Measurements from ENCODE around the gene SORL1.

Gene SORL1

GRCh38 chr11:121650351-121651256 lies 198.5 kb downstream of the SORL1 start:
- Histone ChIP-seq H3K36me3 (ENCODE audit: insufficient read depth) (no peaks in the 10 kb centered on the region), H3K4me1 (ENCODE audit: low read depth, poor library complexity, severe bottlenecking) (no peaks in the 10 kb centered on the region), H3K79me2 (ENCODE audit: insufficient read depth, low read depth) (no peaks in the 10 kb centered on the region), H3K27me3 (ENCODE audit: insufficient read depth, low read depth) (no peaks in the 10 kb centered on the region), H3K27ac (no peak overlapping the region), H3K4me3 (IDR thresholded peaks at IDR 0.05; ENCODE audit: insufficient read depth, low read depth, low read length) (no peak overlapping the region), H3K9ac (no peak overlapping the region), H2AFZ (ENCODE audit: low read depth) (no peak overlapping the region), H3K4me2 (no peak overlapping the region), H4K20me1 (ENCODE audit: insufficient read depth) (no peaks in the 10 kb centered on the region)
- TF ChIP-seq CTCF (conservative IDR thresholded peaks at IDR 0.05; ENCODE audit: low read depth, low read length), result no peak

- H2AFZ ChIP-seq (ENCODE audit: low read depth), result no peak overlapping the region
- H3K36me3 ChIP-seq (ENCODE audit: insufficient read depth), result no peaks in the 10 kb centered on the region
- no peak for TF ChIP-seq CTCF (conservative IDR thresholded peaks at IDR 0.05; ENCODE audit: low read depth, low read length)
- no peaks in the 10 kb centered on the region for H3K79me2 ChIP-seq (ENCODE audit: insufficient read depth, low read depth)
- H3K4me1 ChIP-seq (ENCODE audit: low read depth, poor library complexity, severe bottlenecking), result peaks cover 2% of the 10 kb centered on the region
- H3K9ac ChIP-seq, result no peak overlapping the region
- no peaks in the 10 kb centered on the region for H3K27me3 ChIP-seq (ENCODE audit: insufficient read depth, low read depth)
- no peak overlapping the region for H3K4me3 ChIP-seq (IDR thresholded peaks at IDR 0.05; ENCODE audit: insufficient read depth, low read depth, low read length)
- no peak overlapping the region for H3K27ac ChIP-seq
- H4K20me1 ChIP-seq (ENCODE audit: insufficient read depth), result no peaks in the 10 kb centered on the region
- H3K4me2 ChIP-seq, result no peak overlapping the region
Measured at GRCh38 chr11:121651257-121651605, 199.1 kb downstream of the SORL1 start.

- H3K79me2 ChIP-seq (ENCODE audit: insufficient read depth, low read depth), result no peaks in the 10 kb centered on the region
- H3K27ac ChIP-seq, result no peak overlapping the region
- TF ChIP-seq CTCF (conservative IDR thresholded peaks at IDR 0.05; ENCODE audit: low read depth, low read length), result no peak
- no peak overlapping the region for H2AFZ ChIP-seq (ENCODE audit: low read depth)
- H3K36me3 ChIP-seq (ENCODE audit: insufficient read depth), result no peaks in the 10 kb centered on the region
- H4K20me1 ChIP-seq (ENCODE audit: insufficient read depth), result no peaks in the 10 kb centered on the region
- no peaks in the 10 kb centered on the region for H3K27me3 ChIP-seq (ENCODE audit: insufficient read depth, low read depth)
- peaks cover 5% of the 10 kb centered on the region for H3K4me1 ChIP-seq (ENCODE audit: low read depth, poor library complexity, severe bottlenecking)
- no peak overlapping the region for H3K4me3 ChIP-seq (IDR thresholded peaks at IDR 0.05; ENCODE audit: insufficient read depth, low read depth, low read length)
- H3K9ac ChIP-seq, result no peak overlapping the region
- no peak overlapping the region for H3K4me2 ChIP-seq
Measured at GRCh38 chr11:121652971-121653370, 200.9 kb downstream of the SORL1 start.

- H4K20me1 ChIP-seq (ENCODE audit: insufficient read depth), result no peaks in the 10 kb centered on the region
- H3K79me2 ChIP-seq (ENCODE audit: insufficient read depth, low read depth), result no peaks in the 10 kb centered on the region
- H3K27me3 ChIP-seq (ENCODE audit: insufficient read depth, low read depth), result no peaks in the 10 kb centered on the region
- H3K4me3 ChIP-seq (IDR thresholded peaks at IDR 0.05; ENCODE audit: insufficient read depth, low read depth, low read length), result no peak overlapping the region
- peak overlapping the region; percentile 99; the same call in 1 of the 2 replicates for H2AFZ ChIP-seq (ENCODE audit: low read depth)
- no peak for TF ChIP-seq CTCF (conservative IDR thresholded peaks at IDR 0.05; ENCODE audit: low read depth, low read length)
- no peak overlapping the region for H3K27ac ChIP-seq
- H3K4me2 ChIP-seq, result no peak overlapping the region
- H3K9ac ChIP-seq, result no peak overlapping the region
- peaks cover 5% of the 10 kb centered on the region for H3K4me1 ChIP-seq (ENCODE audit: low read depth, poor library complexity, severe bottlenecking)
- H3K36me3 ChIP-seq (ENCODE audit: insufficient read depth), result no peaks in the 10 kb centered on the region
Measured at GRCh38 chr11:121654259-121654842, 202.2 kb downstream of the SORL1 start.
